IPS DF 4.7 (cell line): ENCODE data around the gene ARL3.
A peak's percentile ranks its signal among the peaks of the same experiment; 100 is the strongest.
"Not testable (repeated sequence)": the region's sequence is repeated elsewhere in the genome, so short reads cannot be mapped to it uniquely, and the experiment has no call there.

ENCODE experiments used
- DNase-seq: peaks from one replicate; pipeline ENCODE4 v3.0.0-alpha.2; 2013; ENCODE audit warnings: low spot score; ENCODE audit errors: extremely low read depth

Gene ARL3

GRCh38 chr10:102738692-102739121, 24.5 kb upstream of the ARL3 start:
- no peak for DNase-seq

DNA sequence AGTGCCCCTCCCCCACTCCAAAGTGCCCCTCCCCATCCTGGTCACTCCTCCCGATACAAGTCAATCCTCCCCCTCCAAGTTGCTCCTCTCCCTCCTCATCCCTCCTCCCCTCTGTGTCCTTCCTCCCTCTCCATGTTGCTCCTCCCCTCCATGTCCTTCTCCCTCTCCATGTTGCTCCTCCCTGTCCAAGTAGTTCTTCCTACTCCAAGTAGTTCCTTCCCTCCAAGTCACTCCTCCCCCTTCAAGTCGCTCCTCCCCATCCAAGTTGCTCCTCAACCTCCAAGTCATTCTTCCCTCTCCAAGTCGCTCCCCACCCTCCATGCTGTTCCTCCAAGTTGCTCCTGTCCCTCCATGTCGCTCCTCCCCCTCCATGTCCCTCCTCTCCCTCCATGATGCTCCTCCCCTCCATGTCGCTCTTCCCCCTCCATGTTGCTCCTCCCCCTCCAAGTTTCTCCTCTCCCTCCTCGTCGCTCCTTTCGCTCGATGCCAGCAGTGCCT, 20.9 kb upstream of the ARL3 start:
- DNase-seq: peak; percentile 33

- no peak for DNase-seq
Measured at GRCh38 chr10:102732661-102733060, 18.5 kb upstream of the ARL3 start.

GRCh38 chr10:102731222-102731800, 17.1 kb upstream of the ARL3 start:
- no peak for DNase-seq

DNA sequence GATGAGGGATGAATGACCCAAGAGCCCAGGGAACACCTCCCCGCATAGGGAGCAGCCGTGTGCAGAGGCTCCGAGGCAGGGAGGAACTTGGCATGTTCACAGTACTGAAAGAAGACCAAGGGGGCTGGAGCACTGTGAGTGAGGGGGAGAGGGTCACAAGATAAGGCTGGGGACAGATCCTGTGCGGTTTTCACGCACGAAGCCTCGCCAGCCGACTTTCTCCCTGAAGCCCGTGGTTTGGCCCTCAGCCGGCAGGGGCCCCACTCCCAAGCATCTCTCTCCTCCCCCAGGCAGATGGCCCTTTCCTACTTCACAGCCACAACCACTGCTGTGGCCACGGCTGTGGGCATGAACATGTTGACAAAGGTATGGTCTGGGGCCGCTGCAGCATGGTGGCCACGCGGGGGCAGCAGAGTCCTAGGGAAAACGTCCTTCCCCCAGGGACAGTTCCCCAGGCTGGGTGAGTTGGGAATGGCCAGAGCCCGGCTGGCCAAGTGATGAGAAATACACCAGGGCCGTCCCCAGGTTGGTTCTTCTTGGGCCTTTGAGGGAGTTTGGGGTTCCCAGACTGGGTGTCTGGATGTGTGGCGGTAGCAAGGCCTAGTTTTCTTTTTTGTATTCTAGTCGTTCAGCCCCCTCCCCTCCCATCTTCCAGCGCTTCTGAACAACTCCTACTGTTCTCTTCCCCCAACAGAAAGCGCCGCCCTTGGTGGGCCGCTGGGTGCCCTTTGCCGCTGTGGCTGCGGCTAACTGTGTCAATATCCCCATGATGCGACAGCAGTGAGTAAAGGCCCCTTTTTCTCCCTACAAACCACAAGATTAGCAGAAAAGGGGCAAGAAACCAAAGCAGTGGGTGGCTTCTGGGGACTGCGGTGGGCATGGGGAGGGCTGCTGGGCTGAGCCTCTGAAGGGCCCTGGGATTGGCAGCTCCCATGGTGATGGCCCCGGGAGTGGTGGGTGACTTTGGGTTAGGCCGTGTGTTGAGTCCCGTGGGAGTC, 15.1 kb upstream of the ARL3 start:
- DNase-seq: peak; percentile 38

GRCh38 chr10:102727037-102727818, 13.0 kb upstream of the ARL3 start:
- DNase-seq: no peak

DNA sequence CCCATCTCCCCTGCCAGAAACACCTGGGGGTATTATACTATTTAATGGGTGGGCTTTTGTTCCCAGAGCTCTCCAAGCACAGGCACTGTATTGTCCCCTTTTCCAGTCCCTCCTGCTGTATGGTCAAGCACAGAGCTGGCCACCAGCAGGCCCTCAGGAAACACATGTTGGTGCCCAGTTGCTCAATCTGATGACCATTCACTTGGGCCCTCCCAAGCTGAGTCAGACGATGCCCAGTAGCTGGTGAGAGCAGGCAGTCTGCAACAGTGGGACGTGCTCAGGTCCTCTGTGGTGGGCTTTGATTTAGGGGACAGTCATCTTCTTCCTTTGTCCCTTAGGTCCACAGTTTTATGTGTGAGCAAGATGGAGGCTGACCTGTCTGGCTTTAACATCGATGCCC, 12.1 kb upstream of the ARL3 start:
- no peak for DNase-seq

DNA sequence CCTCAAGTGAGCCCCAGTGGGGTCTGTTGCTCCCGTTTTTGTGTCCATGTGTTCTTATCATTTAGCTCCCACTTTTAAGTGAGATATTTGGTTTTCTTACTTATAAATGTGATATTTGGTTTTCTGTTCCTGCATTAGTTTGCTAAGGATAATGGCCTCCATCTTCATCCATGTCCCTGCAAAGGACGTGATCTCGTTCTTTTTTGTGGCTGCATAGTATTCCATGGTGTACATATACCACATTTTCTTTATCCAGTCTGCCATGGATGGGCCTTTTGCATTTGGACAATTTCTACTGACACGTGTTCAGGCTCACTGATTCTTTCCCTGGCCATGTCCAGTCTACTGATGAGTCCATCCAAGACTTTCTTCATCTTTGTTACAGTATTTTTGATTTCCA, 9.8 kb upstream of the ARL3 start:
- no peak for DNase-seq

DNA sequence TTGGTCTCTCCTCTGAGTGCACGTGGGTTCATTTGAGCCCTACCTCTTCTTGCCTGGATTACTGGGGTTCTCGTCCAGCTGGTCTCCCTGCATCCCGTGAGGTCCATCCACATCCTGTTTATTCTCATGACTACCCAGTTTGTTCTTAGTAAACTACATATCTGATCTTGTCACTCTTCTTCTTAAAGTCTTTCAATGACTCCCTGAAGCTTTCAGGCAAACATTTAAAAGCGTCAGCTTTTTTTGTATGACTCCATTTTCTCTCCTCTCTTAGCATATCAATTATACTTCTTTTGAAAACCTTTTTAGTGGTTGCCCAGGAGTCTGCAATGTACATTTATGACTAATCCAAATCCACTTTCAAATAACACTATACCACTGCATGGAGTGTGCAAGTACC, 7.8 kb upstream of the ARL3 start:
- DNase-seq: no peak

- DNase-seq: no peak
Measured at GRCh38 chr10:102720775-102721301, 6.6 kb upstream of the ARL3 start.

DNA sequence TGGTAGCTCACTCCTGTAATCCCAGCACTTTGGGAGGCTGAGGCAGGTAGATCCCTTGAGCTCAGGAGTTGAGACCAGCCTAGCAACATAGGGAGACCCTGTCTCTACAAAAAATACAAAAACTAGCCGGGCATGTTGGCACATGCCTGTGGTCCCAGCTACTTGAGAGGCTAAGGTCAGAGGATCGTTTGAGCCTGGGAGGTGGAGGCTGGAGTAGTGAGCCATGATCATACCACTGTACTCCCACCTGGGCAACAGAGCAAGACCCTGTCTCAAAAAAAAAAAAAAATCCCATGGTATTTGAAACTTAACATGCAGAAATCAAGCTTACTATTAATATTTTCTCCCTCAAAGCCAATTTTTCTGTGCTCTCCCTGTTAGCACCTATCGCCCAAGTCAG, 6.1 kb upstream of the ARL3 start:
- no peak for DNase-seq

GRCh38 chr10:102718220-102718619, 4.0 kb upstream of the ARL3 start:
- peak; percentile 14 for DNase-seq

GRCh38 chr10:102716900-102717565, 2.8 kb upstream of the ARL3 start:
- not testable (repeated sequence) for DNase-seq

GRCh38 chr10:102715880-102716279, 1.7 kb upstream of the ARL3 start:
- DNase-seq: no peak

GRCh38 chr10:102714621-102715455, 641 bp upstream of the ARL3 start, which contains the start of gene SFXN2:
Gene SFXN2, plus strand, starts transcription at chr10:102714636. Its CDS starts 12,001 bp downstream, at chr10:102726637.
- no peak for DNase-seq

DNA sequence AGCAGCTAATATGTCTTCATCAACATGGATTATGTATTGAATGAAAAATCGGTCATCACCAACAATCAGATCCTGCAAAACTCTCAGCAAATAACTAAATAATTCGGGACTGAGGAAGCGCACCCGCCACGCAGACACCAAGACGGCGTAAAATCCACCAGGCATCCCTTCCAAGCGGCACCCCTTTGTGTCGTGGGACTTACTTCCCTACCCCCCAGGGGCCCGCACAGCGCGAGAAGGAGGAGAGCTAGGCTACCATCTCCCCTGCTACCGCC, 721 bp downstream of the ARL3 start:
- DNase-seq: no peak

- DNase-seq: no peak
Measured at GRCh38 chr10:102712843-102713538, 1.2 kb downstream of the ARL3 start.

DNA sequence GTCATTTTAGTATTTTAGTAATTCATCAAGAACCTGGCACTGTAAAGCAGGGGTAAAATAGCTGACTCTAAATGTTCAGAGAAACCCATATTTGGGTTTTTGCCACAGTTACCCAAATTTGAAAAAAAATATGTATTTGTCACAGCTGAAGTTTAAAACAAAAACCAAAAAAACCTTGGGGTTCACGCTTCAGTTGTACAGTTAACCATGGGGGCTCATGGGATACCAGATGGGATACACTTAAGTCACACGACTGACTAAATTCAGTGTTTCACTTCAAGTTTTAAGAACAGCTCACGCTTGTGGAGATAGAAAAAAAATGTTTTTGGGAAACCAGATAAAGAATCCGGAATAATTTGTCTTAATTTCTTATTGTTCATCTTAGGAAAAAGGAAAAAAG, 2.1 kb downstream of the ARL3 start:
- DNase-seq: no peak

DNA sequence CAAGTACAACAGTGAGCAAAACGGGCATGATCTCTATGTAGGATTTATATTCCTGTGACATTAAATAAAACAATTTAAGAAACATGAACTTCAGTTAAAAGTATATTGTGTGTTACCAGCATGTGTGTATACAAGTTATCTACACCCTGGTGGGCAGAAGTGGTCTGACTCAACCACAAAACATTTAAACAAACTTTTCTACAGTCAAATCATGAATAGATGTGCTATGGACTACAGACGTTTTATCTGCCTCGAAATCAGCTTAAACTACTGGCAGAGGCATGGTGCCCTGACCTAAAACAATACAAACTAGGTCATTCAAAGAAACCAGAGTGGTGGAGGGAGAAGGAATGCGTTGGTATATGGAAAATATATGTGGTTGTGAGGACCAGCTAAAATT, 3.6 kb downstream of the ARL3 start:
- DNase-seq: no peak

DNA sequence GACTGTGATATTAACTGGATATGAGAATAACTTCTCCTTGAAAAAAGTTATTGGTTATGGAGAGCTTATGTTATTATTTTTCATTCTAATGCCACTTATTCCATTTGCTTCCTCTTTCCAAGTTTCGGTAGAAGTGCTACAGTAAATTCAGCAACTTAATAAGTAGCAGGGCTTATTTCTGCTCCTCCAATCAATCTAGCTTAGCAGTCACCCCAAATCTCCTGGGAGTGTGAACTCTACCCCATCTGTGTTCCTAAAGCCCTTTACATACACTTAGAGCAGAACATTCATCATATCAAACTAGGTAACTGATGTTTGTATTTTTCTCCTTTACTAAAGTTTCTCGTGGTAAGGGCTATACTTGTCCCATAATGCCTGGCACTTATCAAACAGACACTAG, 8.7 kb downstream of the ARL3 start:
- DNase-seq: no peak
